Ishikawa (cell line): Measurements from ENCODE around the gene LRRC17.

Experiments used
- CEBPB ChIP-seq: IDR thresholded peaks from 2 replicates; pipeline ENCODE4 v1.6.1; 2012
- EGR1 ChIP-seq: IDR thresholded peaks from 2 replicates; pipeline ENCODE4 v1.6.1; 2012
- EP300 ChIP-seq: IDR thresholded peaks from 2 replicates; pipeline ENCODE4 v1.6.1; 2012; ENCODE audit warnings: borderline replicate concordance
- FOXM1 ChIP-seq: IDR thresholded peaks from 2 replicates; pipeline ENCODE4 v1.6.1; 2012; ENCODE audit warnings: low read depth, borderline replicate concordance
- MAX ChIP-seq: IDR thresholded peaks from 2 replicates; pipeline ENCODE4 v1.6.1; 2012
- NFIC ChIP-seq: IDR thresholded peaks from 2 replicates; pipeline ENCODE4 v1.6.1; 2012
- RAD21 ChIP-seq: IDR thresholded peaks from 2 replicates; pipeline ENCODE4 v1.6.1; 2012; ENCODE audit warnings: low read depth
- REST ChIP-seq: IDR thresholded peaks from 2 replicates; pipeline ENCODE4 v1.6.1; 2012; ENCODE audit warnings: low read depth, mild to moderate bottlenecking
- TAF1 ChIP-seq: IDR thresholded peaks from 2 replicates; pipeline ENCODE4 v1.6.1; 2012; ENCODE audit warnings: low read depth, mild to moderate bottlenecking
- TCF12 ChIP-seq: IDR thresholded peaks from 2 replicates; pipeline ENCODE4 v1.6.1; 2012; ENCODE audit warnings: low read depth
- TEAD4 ChIP-seq: IDR thresholded peaks from 2 replicates; pipeline ENCODE4 v1.6.1; 2012
- USF1 ChIP-seq: IDR thresholded peaks from 2 replicates; pipeline ENCODE4 v1.6.1; 2012
- YY1 ChIP-seq: IDR thresholded peaks from 2 replicates; pipeline ENCODE4 v1.6.1; 2012; ENCODE audit warnings: low read depth
- ZBTB7A ChIP-seq: IDR thresholded peaks from 2 replicates; pipeline ENCODE4 v1.6.1; 2012; ENCODE audit warnings: low read depth

- no peak for TF ChIP-seq NFIC
- TF ChIP-seq TEAD4, result no peak
- TF ChIP-seq TAF1, result no peak
- no peak for TF ChIP-seq YY1
- no peak for TF ChIP-seq RAD21
- TF ChIP-seq USF1, result no peak
- no peak for TF ChIP-seq REST
- TF ChIP-seq EGR1, result no peak
- TF ChIP-seq CEBPB, result no peak
- no peak for TF ChIP-seq FOXM1
- no peak for TF ChIP-seq EP300
- no peak for TF ChIP-seq TCF12
- TF ChIP-seq MAX, result no peak
- no peak for TF ChIP-seq ZBTB7A
Measured at GRCh38 chr7:102988088-102988487, 75.3 kb downstream of the LRRC17 start.
